WERI-Rb-1 (cell line): ENCODE data around the gene YWHAB.

Experiments used
- DNase-seq: peaks from one replicate; pipeline ENCODE4 v3.0.0-alpha.2; 2020
- H3K27ac ChIP-seq: fragments of 250-450 bp; sonication (Bioruptor Pico); 2 replicates; pipeline ENCODE4 v1.5.1; 2020; ENCODE audit warnings: mild to moderate bottlenecking, moderate library complexity
- H3K27me3 ChIP-seq: fragments of 250-450 bp; sonication (Bioruptor Pico); 2 replicates; pipeline ENCODE4 v1.5.1; 2021; ENCODE audit warnings: mild to moderate bottlenecking, low read depth, moderate library complexity; ENCODE audit not compliant: insufficient read depth, severe bottlenecking
- H3K36me3 ChIP-seq: fragments of 250-450 bp; sonication (Bioruptor Pico); 2 replicates; pipeline ENCODE4 v1.5.1; 2020; ENCODE audit warnings: mild to moderate bottlenecking, moderate library complexity
- H3K4me3 ChIP-seq: 2 replicates; pipeline ENCODE4 v1.5.1; 2011; ENCODE audit warnings: low read depth, mild to moderate bottlenecking, control low read depth, low read length
- H3K9me3 ChIP-seq: fragments of 250-450 bp; sonication (Bioruptor Pico); 2 replicates; pipeline ENCODE4 v1.5.1; 2021; ENCODE audit warnings: mild to moderate bottlenecking, moderate library complexity; ENCODE audit not compliant: severe bottlenecking
- TF ChIP-seq, protein P1 (sequence below): IDR thresholded peaks from 2 replicates; pipeline ENCODE4 v1.5.1; 2011; ENCODE audit warnings: low read depth, mild to moderate bottlenecking, control low read depth, inconsistent platforms, low read length

YWHAB gene

DNA sequence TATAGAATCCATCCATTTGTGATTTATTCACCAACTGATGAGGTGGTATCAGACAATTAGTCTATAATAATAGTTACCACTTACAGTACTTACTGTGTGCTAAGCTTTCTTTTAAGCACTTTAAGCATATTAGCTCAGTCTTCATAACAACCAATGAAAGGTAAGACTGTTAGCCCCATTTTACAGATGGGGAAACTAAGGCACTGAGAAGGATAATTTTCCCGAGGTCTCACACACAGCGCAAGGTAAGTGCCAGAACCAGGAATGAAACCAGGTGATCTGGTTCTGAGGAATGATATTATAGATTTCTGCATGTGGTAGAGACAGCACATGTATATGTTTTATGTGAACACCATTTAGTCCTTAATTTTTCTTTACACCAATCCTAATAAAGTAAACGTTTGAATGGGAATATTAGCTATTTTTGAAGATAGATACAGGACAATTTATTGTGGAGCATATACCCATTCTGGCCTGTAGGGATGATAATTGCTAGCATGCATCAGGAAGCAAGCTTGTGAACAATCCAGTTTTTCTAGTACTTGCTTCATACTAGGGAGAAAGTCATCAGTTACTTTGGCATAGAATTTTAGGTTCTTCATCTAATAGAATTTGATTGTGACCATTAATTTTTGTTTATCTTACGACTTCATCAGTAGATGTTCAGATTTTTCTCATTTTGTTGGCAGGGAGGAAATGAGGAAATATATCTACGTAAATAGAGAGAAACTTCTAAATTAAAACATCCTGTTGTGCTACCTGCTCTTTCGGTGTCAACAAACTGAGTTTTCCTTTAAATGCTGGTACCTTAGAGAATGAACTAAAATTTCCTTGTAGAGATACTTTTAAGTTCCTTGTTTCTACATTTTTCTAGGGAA lies 3.0 kb downstream of the YWHAB start:
- Histone ChIP-seq H3K27me3 (no peaks in the 10 kb centered on the region), H3K9me3 (no peaks in the 10 kb centered on the region), H3K4me3 (no peak overlapping the region), H3K36me3 (peaks cover 17% of the 10 kb centered on the region), H3K27ac (no peak overlapping the region)
- TF ChIP-seq, protein P1, sequence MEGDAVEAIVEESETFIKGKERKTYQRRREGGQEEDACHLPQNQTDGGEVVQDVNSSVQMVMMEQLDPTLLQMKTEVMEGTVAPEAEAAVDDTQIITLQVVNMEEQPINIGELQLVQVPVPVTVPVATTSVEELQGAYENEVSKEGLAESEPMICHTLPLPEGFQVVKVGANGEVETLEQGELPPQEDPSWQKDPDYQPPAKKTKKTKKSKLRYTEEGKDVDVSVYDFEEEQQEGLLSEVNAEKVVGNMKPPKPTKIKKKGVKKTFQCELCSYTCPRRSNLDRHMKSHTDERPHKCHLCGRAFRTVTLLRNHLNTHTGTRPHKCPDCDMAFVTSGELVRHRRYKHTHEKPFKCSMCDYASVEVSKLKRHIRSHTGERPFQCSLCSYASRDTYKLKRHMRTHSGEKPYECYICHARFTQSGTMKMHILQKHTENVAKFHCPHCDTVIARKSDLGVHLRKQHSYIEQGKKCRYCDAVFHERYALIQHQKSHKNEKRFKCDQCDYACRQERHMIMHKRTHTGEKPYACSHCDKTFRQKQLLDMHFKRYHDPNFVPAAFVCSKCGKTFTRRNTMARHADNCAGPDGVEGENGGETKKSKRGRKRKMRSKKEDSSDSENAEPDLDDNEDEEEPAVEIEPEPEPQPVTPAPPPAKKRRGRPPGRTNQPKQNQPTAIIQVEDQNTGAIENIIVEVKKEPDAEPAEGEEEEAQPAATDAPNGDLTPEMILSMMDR, result no peak
- DNase-seq, result no peak

DNA sequence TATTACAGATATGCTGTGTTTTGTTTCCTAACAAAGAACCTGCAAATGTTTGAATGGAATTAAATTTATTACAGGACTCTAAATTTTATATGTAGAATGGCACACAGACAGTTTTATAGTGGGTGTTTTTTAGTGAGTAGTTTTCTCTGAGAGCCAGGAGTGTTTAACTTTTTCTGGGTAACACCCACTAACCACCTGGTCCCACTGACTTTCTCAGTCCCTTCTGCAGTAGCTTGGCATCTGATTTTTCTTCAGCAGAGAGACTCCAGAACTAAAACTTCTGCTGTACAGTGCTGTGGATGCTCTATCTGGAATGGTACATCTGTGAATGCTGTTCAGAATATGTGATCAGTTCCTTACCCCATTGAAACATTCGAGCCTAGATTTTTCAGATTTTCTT lies 6.3 kb downstream of the YWHAB start:
- H3K36me3 ChIP-seq, result peaks cover 13% of the 10 kb centered on the region
- H3K27ac ChIP-seq, result no peak overlapping the region
- TF ChIP-seq, protein P1, result no peak
- no peaks in the 10 kb centered on the region for H3K9me3 ChIP-seq
- no peaks in the 10 kb centered on the region for H3K27me3 ChIP-seq
- DNase-seq, result no peak
- no peak overlapping the region for H3K4me3 ChIP-seq

DNA sequence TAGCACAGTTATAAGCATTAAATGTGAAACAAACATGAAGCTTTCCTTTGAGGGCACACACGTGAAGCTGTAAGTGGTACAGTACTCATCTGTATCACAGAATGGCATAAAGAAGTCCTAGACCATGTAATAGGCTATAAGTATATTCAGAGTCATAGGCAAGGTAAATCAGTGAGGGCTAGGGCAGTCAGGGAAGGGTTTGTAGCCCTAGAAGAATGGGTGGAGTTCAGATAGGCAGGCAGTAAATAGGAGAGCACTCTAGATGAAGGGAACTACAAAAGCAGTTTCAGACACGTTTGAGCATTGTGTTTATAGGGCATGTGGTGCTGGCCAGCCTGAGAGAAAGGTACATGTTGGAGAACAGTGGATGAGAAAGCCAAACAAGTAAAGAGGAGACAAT lies 9.5 kb downstream of the YWHAB start:
- peaks cover 6% of the 10 kb centered on the region for H3K36me3 ChIP-seq
- DNase-seq, result no peak
- H3K4me3 ChIP-seq, result no peak overlapping the region
- H3K9me3 ChIP-seq, result no peaks in the 10 kb centered on the region
- no peak overlapping the region for H3K27ac ChIP-seq
- TF ChIP-seq, protein P1, result no peak
- H3K27me3 ChIP-seq, result no peaks in the 10 kb centered on the region

DNA sequence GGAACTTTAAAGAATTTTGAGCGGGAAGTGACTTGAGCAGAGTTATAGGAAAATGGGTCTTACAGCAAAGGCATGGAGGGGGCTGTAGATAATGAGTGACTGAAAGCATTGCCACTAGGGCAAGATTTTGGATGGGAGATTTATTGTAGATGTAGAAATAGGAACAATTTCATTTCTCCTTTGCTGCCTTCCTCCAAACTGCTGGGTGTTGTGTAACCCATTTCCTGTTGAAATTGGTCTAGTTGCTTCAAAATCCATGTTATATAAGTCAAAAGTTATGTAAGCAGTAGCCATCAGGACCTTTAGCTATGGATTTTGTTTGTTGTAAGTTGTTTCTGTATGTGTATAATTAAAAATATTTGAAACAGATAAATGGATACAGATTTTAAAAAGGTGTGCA lies 11.1 kb downstream of the YWHAB start:
- Histone ChIP-seq H3K36me3 (peaks cover 16% of the 10 kb centered on the region), H3K27ac (no peak overlapping the region)
- TF ChIP-seq, protein P1, result no peak

DNA sequence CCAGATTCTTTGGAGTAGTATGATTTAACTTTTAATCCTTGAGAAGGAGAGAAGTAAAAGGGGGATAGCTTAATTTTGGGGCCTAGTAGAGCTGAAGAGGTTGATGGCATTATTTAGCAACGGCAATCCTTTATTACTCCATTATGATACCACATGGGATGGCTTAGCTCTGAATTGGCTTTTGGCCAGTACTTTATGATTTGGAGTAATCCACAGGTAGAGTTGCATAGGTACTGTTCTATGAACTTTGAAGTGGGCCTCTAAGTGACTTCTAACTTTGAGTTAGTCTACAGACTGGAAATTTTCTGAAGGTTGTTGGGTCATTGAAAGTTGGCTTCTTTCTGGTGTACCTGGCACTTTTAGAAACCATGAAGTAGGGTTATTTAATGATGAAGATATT lies 11.6 kb downstream of the YWHAB start:
- Histone ChIP-seq H3K27me3 (no peaks in the 10 kb centered on the region), H3K4me3 (no peak overlapping the region), H3K9me3 (no peaks in the 10 kb centered on the region), H3K36me3 (peaks cover 22% of the 10 kb centered on the region), H3K27ac (no peak overlapping the region)
- TF ChIP-seq, protein P1, result no peak
- no peak for DNase-seq

More for the DNA sequence above, 11.1 kb downstream of the YWHAB start:
- no peak overlapping the region for H3K4me3 ChIP-seq
- no peaks in the 10 kb centered on the region for H3K9me3 ChIP-seq
- DNase-seq, result no peak
- no peaks in the 10 kb centered on the region for H3K27me3 ChIP-seq
